SW 1271 (cell line): ENCODE results near the gene PRRG4.
A peak's percentile ranks its signal among the peaks of the same experiment; 100 is the strongest.
"Not testable (repeated sequence)": the region's sequence is repeated elsewhere in the genome, so short reads cannot be mapped to it uniquely, and the experiment has no call there.

Experiments
- DNase-seq, 2 experiments: peaks; one replicate each; lab custom pipeline; 2025; lab: John Stamatoyannopoulos, UW

PRRG4 gene

GRCh38 chr11:32829680-32830412 is at the start of gene PRRG4:
PRRG4 (plus strand) TSS chr11:32829927; CDS start chr11:32830530, 603 bp downstream.
- no peak for DNase-seq

GRCh38 chr11:32780839-32781238 is 48.9 kb upstream of the PRRG4 start:
- not testable (repeated sequence) for DNase-seq

- no peak for DNase-seq
Observed at GRCh38 chr11:32781721-32782120, 48.0 kb upstream of the PRRG4 start.

GRCh38 chr11:32785262-32785661 is 44.5 kb upstream of the PRRG4 start:
- DNase-seq: no peak

GRCh38 chr11:32786811-32787210 is 42.9 kb upstream of the PRRG4 start:
- DNase-seq: no peak

GRCh38 chr11:32790916-32791315 is 38.8 kb upstream of the PRRG4 start:
- no peak for DNase-seq

- DNase-seq: no peak
Observed at GRCh38 chr11:32792111-32792947, 37.4 kb upstream of the PRRG4 start.

- DNase-seq: peak; percentile 7 to 51
Observed at GRCh38 chr11:32792948-32793475, 36.7 kb upstream of the PRRG4 start.

- no peak for DNase-seq
Observed at GRCh38 chr11:32794439-32794838, 35.3 kb upstream of the PRRG4 start, which contains the start of gene CCDC73. CCDC73 (minus strand) TSS chr11:32794662; CDS start chr11:32760243, 34,419 bp downstream.

- no peak for DNase-seq
Observed at GRCh38 chr11:32796425-32796824, 33.3 kb upstream of the PRRG4 start.

GRCh38 chr11:32809313-32809712 is 20.4 kb upstream of the PRRG4 start:
- DNase-seq: peak; percentile 15 to 78

- DNase-seq: no peak
Observed at GRCh38 chr11:32817181-32817851, 12.4 kb upstream of the PRRG4 start.

- DNase-seq: no peak
Observed at GRCh38 chr11:32817852-32818183, 11.9 kb upstream of the PRRG4 start.

GRCh38 chr11:32819187-32819586 is 10.5 kb upstream of the PRRG4 start:
- DNase-seq: no peak

GRCh38 chr11:32820497-32820896 is 9.2 kb upstream of the PRRG4 start:
- no peak for DNase-seq

GRCh38 chr11:32821517-32821916 is 8.2 kb upstream of the PRRG4 start:
- DNase-seq: no peak

GRCh38 chr11:32821917-32822560 is 7.7 kb upstream of the PRRG4 start:
- DNase-seq: no peak

GRCh38 chr11:32823617-32824016 is 6.1 kb upstream of the PRRG4 start:
- not testable (repeated sequence) for DNase-seq

- DNase-seq: no peak
Observed at GRCh38 chr11:32826113-32826512, 3.6 kb upstream of the PRRG4 start.

- DNase-seq: no peak
Observed at GRCh38 chr11:32827276-32827675, 2.5 kb upstream of the PRRG4 start.

GRCh38 chr11:32829157-32829679 is 509 bp upstream of the PRRG4 start:
- no peak for DNase-seq

GRCh38 chr11:32830413-32830738 is 649 bp downstream of the PRRG4 start:
- no peak for DNase-seq
